HG03103 (cell line): Measurements from ENCODE around the gene NOD1.

Experiments used
- ATAC-seq: cut with Tn5 transposase; IDR thresholded peaks from one replicate; pipeline ENCODE4 v1.9.1; 2021; ENCODE audit warnings: low read depth; ENCODE audit not compliant: unreplicated experiment

NOD1 gene

GRCh38 chr7:30379741-30380140 is 98.8 kb downstream of the NOD1 start:
- ATAC-seq, result no peak

- ATAC-seq, result no peak
These were observed 99.5 kb downstream of the NOD1 start for GRCh38 chr7:30379131-30379530.

GRCh38 chr7:30378275-30378674 is 100.3 kb downstream of the NOD1 start:
- ATAC-seq, result no peak
